ENCODE data around the gene HIF1AN. TPM values are rescaled to one million over a fixed set of nuclear protein-coding genes. Genes with fewer than 3 reads are reported as not detected.

HIF1AN gene
- total RNA-seq, 1 experiment from 2014 or later, result 49.9 TPM

DNA sequence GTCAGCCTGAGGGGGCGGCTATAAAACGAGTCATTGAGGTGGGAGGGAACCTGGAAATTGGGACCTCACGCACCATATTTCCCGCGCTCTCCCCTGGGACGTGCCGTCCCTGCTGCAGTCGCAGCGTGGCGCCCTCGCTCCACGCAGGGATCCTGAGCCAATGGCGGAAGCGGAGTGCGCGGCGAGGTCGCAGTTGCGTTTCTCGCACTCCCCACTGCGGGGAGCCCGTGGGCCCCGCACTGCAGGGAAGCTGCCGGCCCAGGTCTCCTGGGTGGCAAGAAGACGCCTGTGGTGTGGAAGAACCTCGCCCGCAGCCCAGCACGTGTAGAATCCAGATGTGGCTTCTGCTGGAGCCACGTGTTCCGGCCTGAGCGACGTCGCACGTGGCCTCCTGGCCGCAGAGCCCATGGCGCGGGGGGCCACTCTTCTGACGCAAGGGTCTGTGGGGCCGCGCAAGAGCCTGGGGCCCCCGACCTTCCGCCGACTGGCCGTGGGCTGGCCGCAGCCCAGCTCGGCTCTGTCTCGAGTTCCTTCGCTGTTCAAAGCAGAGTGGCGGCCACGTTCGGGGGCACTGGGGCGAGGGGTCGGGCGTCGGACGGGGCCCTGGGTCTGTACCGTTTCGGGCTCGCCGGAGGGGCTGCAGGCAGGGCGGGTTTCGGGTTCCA is 26.4 kb downstream of the HIF1AN start (continued):
- TF ChIP-seq, protein P1, sequence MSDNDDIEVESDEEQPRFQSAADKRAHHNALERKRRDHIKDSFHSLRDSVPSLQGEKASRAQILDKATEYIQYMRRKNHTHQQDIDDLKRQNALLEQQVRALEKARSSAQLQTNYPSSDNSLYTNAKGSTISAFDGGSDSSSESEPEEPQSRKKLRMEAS (CRISPR knock-in tag; IDR thresholded peaks at IDR 0.05), result peak; percentile 93
- TF ChIP-seq FOXP1 (CRISPR knock-in tag; IDR thresholded peaks at IDR 0.05; ENCODE audit: borderline replicate concordance), result peak; percentile 95; the same call in 1 of the 2 replicates
- no peak for TF ChIP-seq HMGA2 (CRISPR knock-in tag; IDR thresholded peaks at IDR 0.05)
- TF ChIP-seq, protein P2, sequence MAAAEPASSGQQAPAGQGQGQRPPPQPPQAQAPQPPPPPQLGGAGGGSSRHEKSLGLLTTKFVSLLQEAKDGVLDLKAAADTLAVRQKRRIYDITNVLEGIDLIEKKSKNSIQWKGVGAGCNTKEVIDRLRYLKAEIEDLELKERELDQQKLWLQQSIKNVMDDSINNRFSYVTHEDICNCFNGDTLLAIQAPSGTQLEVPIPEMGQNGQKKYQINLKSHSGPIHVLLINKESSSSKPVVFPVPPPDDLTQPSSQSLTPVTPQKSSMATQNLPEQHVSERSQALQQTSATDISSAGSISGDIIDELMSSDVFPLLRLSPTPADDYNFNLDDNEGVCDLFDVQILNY (CRISPR knock-in tag; IDR thresholded peaks at IDR 0.05), result peak; percentile 82; the same call in 1 of the 2 replicates
- no peak for TF ChIP-seq ZNF263 (CRISPR knock-in tag; IDR thresholded peaks at IDR 0.05; ENCODE audit: low read depth)
- TF ChIP-seq ATF1 (CRISPR knock-in tag; IDR thresholded peaks at IDR 0.05), result no peak
- peak; percentile 71 for TF ChIP-seq ZNF138 (CRISPR knock-in tag; conservative IDR thresholded peaks at IDR 0.05)
- peak; percentile 73; the same call in 1 of the 2 replicates for TF ChIP-seq IRF1 (CRISPR knock-in tag; IDR thresholded peaks at IDR 0.05)
- TF ChIP-seq ZNF671 (CRISPR knock-in tag; IDR thresholded peaks at IDR 0.05), result peak; percentile 31; the same call in 1 of the 2 replicates
- TF ChIP-seq, protein P3, sequence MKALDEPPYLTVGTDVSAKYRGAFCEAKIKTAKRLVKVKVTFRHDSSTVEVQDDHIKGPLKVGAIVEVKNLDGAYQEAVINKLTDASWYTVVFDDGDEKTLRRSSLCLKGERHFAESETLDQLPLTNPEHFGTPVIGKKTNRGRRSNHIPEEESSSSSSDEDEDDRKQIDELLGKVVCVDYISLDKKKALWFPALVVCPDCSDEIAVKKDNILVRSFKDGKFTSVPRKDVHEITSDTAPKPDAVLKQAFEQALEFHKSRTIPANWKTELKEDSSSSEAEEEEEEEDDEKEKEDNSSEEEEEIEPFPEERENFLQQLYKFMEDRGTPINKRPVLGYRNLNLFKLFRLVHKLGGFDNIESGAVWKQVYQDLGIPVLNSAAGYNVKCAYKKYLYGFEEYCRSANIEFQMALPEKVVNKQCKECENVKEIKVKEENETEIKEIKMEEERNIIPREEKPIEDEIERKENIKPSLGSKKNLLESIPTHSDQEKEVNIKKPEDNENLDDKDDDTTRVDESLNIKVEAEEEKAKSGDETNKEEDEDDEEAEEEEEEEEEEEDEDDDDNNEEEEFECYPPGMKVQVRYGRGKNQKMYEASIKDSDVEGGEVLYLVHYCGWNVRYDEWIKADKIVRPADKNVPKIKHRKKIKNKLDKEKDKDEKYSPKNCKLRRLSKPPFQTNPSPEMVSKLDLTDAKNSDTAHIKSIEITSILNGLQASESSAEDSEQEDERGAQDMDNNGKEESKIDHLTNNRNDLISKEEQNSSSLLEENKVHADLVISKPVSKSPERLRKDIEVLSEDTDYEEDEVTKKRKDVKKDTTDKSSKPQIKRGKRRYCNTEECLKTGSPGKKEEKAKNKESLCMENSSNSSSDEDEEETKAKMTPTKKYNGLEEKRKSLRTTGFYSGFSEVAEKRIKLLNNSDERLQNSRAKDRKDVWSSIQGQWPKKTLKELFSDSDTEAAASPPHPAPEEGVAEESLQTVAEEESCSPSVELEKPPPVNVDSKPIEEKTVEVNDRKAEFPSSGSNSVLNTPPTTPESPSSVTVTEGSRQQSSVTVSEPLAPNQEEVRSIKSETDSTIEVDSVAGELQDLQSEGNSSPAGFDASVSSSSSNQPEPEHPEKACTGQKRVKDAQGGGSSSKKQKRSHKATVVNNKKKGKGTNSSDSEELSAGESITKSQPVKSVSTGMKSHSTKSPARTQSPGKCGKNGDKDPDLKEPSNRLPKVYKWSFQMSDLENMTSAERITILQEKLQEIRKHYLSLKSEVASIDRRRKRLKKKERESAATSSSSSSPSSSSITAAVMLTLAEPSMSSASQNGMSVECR (CRISPR knock-in tag; IDR thresholded peaks at IDR 0.05; ENCODE audit: borderline replicate concordance), result no peak; the same call in 1 of the 2 replicates
- 0 out of 2 replicates have a peak, but pooled peaks have one; percentile 48 for TF ChIP-seq ZNF121 (CRISPR knock-in tag; IDR thresholded peaks at IDR 0.05)
- TF ChIP-seq, protein P4, sequence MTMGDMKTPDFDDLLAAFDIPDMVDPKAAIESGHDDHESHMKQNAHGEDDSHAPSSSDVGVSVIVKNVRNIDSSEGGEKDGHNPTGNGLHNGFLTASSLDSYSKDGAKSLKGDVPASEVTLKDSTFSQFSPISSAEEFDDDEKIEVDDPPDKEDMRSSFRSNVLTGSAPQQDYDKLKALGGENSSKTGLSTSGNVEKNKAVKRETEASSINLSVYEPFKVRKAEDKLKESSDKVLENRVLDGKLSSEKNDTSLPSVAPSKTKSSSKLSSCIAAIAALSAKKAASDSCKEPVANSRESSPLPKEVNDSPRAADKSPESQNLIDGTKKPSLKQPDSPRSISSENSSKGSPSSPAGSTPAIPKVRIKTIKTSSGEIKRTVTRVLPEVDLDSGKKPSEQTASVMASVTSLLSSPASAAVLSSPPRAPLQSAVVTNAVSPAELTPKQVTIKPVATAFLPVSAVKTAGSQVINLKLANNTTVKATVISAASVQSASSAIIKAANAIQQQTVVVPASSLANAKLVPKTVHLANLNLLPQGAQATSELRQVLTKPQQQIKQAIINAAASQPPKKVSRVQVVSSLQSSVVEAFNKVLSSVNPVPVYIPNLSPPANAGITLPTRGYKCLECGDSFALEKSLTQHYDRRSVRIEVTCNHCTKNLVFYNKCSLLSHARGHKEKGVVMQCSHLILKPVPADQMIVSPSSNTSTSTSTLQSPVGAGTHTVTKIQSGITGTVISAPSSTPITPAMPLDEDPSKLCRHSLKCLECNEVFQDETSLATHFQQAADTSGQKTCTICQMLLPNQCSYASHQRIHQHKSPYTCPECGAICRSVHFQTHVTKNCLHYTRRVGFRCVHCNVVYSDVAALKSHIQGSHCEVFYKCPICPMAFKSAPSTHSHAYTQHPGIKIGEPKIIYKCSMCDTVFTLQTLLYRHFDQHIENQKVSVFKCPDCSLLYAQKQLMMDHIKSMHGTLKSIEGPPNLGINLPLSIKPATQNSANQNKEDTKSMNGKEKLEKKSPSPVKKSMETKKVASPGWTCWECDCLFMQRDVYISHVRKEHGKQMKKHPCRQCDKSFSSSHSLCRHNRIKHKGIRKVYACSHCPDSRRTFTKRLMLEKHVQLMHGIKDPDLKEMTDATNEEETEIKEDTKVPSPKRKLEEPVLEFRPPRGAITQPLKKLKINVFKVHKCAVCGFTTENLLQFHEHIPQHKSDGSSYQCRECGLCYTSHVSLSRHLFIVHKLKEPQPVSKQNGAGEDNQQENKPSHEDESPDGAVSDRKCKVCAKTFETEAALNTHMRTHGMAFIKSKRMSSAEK (CRISPR knock-in tag; IDR thresholded peaks at IDR 0.05; ENCODE audit: borderline replicate concordance), result no peak
- no peak for TF ChIP-seq TEAD4 (CRISPR knock-in tag; IDR thresholded peaks at IDR 0.05)
- no peak for TF ChIP-seq PRDM15 (CRISPR knock-in tag; IDR thresholded peaks at IDR 0.05)
- TF ChIP-seq ZNF425 (CRISPR knock-in tag; conservative IDR thresholded peaks at IDR 0.05), result no peak
- TF ChIP-seq ZNF317 (CRISPR knock-in tag; IDR thresholded peaks at IDR 0.05; ENCODE audit: borderline replicate concordance, low read depth), result no peak
- TF ChIP-seq, protein P5, sequence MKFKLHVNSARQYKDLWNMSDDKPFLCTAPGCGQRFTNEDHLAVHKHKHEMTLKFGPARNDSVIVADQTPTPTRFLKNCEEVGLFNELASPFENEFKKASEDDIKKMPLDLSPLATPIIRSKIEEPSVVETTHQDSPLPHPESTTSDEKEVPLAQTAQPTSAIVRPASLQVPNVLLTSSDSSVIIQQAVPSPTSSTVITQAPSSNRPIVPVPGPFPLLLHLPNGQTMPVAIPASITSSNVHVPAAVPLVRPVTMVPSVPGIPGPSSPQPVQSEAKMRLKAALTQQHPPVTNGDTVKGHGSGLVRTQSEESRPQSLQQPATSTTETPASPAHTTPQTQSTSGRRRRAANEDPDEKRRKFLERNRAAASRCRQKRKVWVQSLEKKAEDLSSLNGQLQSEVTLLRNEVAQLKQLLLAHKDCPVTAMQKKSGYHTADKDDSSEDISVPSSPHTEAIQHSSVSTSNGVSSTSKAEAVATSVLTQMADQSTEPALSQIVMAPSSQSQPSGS (CRISPR knock-in tag; IDR thresholded peaks at IDR 0.05; ENCODE audit: borderline replicate concordance, low read depth), result no peak
- no peak for TF ChIP-seq CREB1 (CRISPR knock-in tag; IDR thresholded peaks at IDR 0.05)
- TF ChIP-seq TP53 (CRISPR knock-in tag; IDR thresholded peaks at IDR 0.05), result peak; percentile 71; the same call in 1 of the 2 replicates
